ENCODE data around the gene PTPRK.

Gene PTPRK

GRCh38 chr6:128068119-128068479 is 452.3 kb downstream of the PTPRK start:
- ChIA-PET POLR2A (no interaction called here), CTCF (no interaction called here)
- no peak for TF ChIP-seq FOXM1 (IDR thresholded peaks at IDR 0.05; ENCODE audit: borderline replicate concordance)
- TF ChIP-seq SUZ12 (IDR thresholded peaks at IDR 0.05), result no peak
- TF ChIP-seq ARNT (IDR thresholded peaks at IDR 0.05), result no peak
- no peak for DNase-seq (ENCODE audit: extremely low spot score)

GRCh38 chr6:128067446-128068118 is 452.8 kb downstream of the PTPRK start:
- POLR2A ChIA-PET, result no interaction called here
- no peak for DNase-seq (ENCODE audit: extremely low spot score)
- CTCF ChIA-PET, result no interaction called here
- no peak for TF ChIP-seq FOXA1 (IDR thresholded peaks at IDR 0.05)
- no peak for TF ChIP-seq NFRKB (IDR thresholded peaks at IDR 0.05)
- TF ChIP-seq BHLHE40 (IDR thresholded peaks at IDR 0.05; ENCODE audit: borderline replicate concordance), result no peak
- TF ChIP-seq HDGF (IDR thresholded peaks at IDR 0.05; ENCODE audit: borderline replicate concordance), result no peak
- no peak for TF ChIP-seq TARDBP (IDR thresholded peaks at IDR 0.05)
- no peak for TF ChIP-seq L3MBTL2 (conservative IDR thresholded peaks at IDR 0.05)

- ChIA-PET CTCF (no interaction called here), POLR2A (no interaction called here)
- TF ChIP-seq ARNT (IDR thresholded peaks at IDR 0.05) (no peak), CTBP1 (IDR thresholded peaks at IDR 0.05; ENCODE audit: borderline replicate concordance) (no peak), SUZ12 (IDR thresholded peaks at IDR 0.05) (no peak), PKNOX1 (IDR thresholded peaks at IDR 0.05) (no peak), HDGF (IDR thresholded peaks at IDR 0.05; ENCODE audit: borderline replicate concordance) (no peak), FOXM1 (IDR thresholded peaks at IDR 0.05; ENCODE audit: borderline replicate concordance) (no peak), FOXA1 (IDR thresholded peaks at IDR 0.05) (no peak), BHLHE40 (IDR thresholded peaks at IDR 0.05; ENCODE audit: borderline replicate concordance) (no peak), LEF1 (IDR thresholded peaks at IDR 0.05; ENCODE audit: borderline replicate concordance) (no peak), ELF4 (IDR thresholded peaks at IDR 0.05) (no peak)
Observed at GRCh38 chr6:128065072-128065471, 455.3 kb downstream of the PTPRK start.

GRCh38 chr6:128064540-128064895 is 455.9 kb downstream of the PTPRK start:
- POLR2A ChIA-PET, result no interaction called here
- no peak for DNase-seq (ENCODE audit: extremely low spot score)
- TF ChIP-seq FOXK2 (IDR thresholded peaks at IDR 0.05), result no peak
- no peak for TF ChIP-seq FOXM1 (IDR thresholded peaks at IDR 0.05; ENCODE audit: borderline replicate concordance)
- TF ChIP-seq ARNT (IDR thresholded peaks at IDR 0.05), result no peak
- CTCF ChIA-PET, result no interaction called here

More at GRCh38 chr6:128065072-128065471, 455.3 kb downstream of the PTPRK start:
- DNase-seq (ENCODE audit: extremely low spot score), result no peak

- ChIA-PET CTCF (no interaction called here), POLR2A (no interaction called here)
- TF ChIP-seq FOXM1 (IDR thresholded peaks at IDR 0.05; ENCODE audit: borderline replicate concordance), result no peak
- no peak for DNase-seq (ENCODE audit: extremely low spot score)
Observed at GRCh38 chr6:128063850-128064539, 456.4 kb downstream of the PTPRK start.

- ChIA-PET CTCF (interaction anchor here (0.7 kb wide), 1 partner anchor 210 kb away, joined by 3 read pairs; no protein-coding TSS in a partner anchor), POLR2A (no interaction called here)
- TF ChIP-seq SUZ12 (IDR thresholded peaks at IDR 0.05), result no peak
- TF ChIP-seq ARNT (IDR thresholded peaks at IDR 0.05), result no peak
- TF ChIP-seq TARDBP (IDR thresholded peaks at IDR 0.05), result no peak
- no peak for TF ChIP-seq SP1 (IDR thresholded peaks at IDR 0.05)
- no peak for TF ChIP-seq FOXM1 (IDR thresholded peaks at IDR 0.05; ENCODE audit: borderline replicate concordance)
- TF ChIP-seq HDGF (IDR thresholded peaks at IDR 0.05; ENCODE audit: borderline replicate concordance), result no peak
- TF ChIP-seq FOXA1 (IDR thresholded peaks at IDR 0.05), result no peak
- TF ChIP-seq L3MBTL2 (conservative IDR thresholded peaks at IDR 0.05), result no peak
- no peak for DNase-seq (ENCODE audit: extremely low spot score)
Observed at GRCh38 chr6:128062882-128063603, 457.4 kb downstream of the PTPRK start.

GRCh38 chr6:128057946-128058345 is 462.5 kb downstream of the PTPRK start:
- TF ChIP-seq FOXA1 (IDR thresholded peaks at IDR 0.05) (no peak), LEF1 (IDR thresholded peaks at IDR 0.05; ENCODE audit: borderline replicate concordance) (no peak), SP1 (IDR thresholded peaks at IDR 0.05) (no peak), CTBP1 (IDR thresholded peaks at IDR 0.05; ENCODE audit: borderline replicate concordance) (no peak), ZNF384 (IDR thresholded peaks at IDR 0.05) (no peak), L3MBTL2 (conservative IDR thresholded peaks at IDR 0.05) (no peak), SUZ12 (IDR thresholded peaks at IDR 0.05) (no peak), ARNT (IDR thresholded peaks at IDR 0.05) (no peak), FOXK2 (IDR thresholded peaks at IDR 0.05) (no peak), TARDBP (IDR thresholded peaks at IDR 0.05) (no peak), NFRKB (IDR thresholded peaks at IDR 0.05) (no peak), HDGF (IDR thresholded peaks at IDR 0.05; ENCODE audit: borderline replicate concordance) (no peak), FOXM1 (IDR thresholded peaks at IDR 0.05; ENCODE audit: borderline replicate concordance) (no peak), PKNOX1 (IDR thresholded peaks at IDR 0.05) (no peak), ELF4 (IDR thresholded peaks at IDR 0.05) (no peak), BHLHE40 (IDR thresholded peaks at IDR 0.05; ENCODE audit: borderline replicate concordance) (no peak)
- ChIA-PET POLR2A (no interaction called here), CTCF (no interaction called here)
- no peak for DNase-seq (ENCODE audit: extremely low spot score)

Measured in HEK293T (cell line).